Heart left ventricle (tissue), 13 donors: ENCODE data around the gene AAMDC.

Experiments
- CTCF ChIP-seq, 12 donors: fragments of 200-600 bp; sonication (generic) in 4 of 12; IDR thresholded peaks; one replicate each; pipeline versions ENCODE4 v1.5.0 to v1.8.0; 2018 to 2022; ENCODE audit warnings: antibody characterized with exemption in 12 of 12, mild to moderate bottlenecking in 5 of 12
- POLR2A ChIP-seq, 2 donors: fragments of 450-650 bp; IDR thresholded peaks; one replicate each; pipeline ENCODE4 v1.6.1; 2017; ENCODE audit warnings: antibody characterized with exemption in 2 of 2, mild to moderate bottlenecking in 2 of 2, moderate library complexity in 2 of 2
- donor health status: ischemic (EF 13 %, LVEDD 7.1; RV severe dilation, severe dysfunction).
- donor health status: DM: no; HTN: yes; CAD: no.
- donor health status: DM: no; HTN: no; CAD: no.
- donor health status: ischemic (EF 25% LVEDD 6.9; RV normal size, moderate dysfunction).
- donor health status: ischemic (EF 25% LVEDD 5.7; RV mildly dilated, moderate dysfunction).
- donor health status: ischemic (EF 35%, LVEDD 5.7; RV mildly dilated, moderate dysfunction).
- donor health status: nonischemic (EF 11% LVEDD 7.7; RV severe dilation, severe dysfunction).
- donor health status: DM: yes; HTN: yes; CAD: no.
- donor health status: PGD.
- donor health status: ischemic (EF 29% LVEDD 5.4; RV normal size, mild dysfunction).
- donor health status: nonischemic (EF 23%, LVEDD 6.1; RV moderate dilation, normal function).

- TF ChIP-seq CTCF (IDR thresholded peaks at IDR 0.05): no peak
- TF ChIP-seq POLR2A (IDR thresholded peaks at IDR 0.05): no peak
These were observed 21.6 kb upstream of the AAMDC start for GRCh38 chr11:77799338-77799737.
